Measurements from ENCODE around the gene SIRT5. TPM values are rescaled to one million over a fixed set of nuclear protein-coding genes. Genes with fewer than 3 reads are reported as not detected.

The SIRT5 gene
- total and polyA plus RNA-seq, 8 donors, result 9.0 to 18.2 (median 16.4) TPM

DNA sequence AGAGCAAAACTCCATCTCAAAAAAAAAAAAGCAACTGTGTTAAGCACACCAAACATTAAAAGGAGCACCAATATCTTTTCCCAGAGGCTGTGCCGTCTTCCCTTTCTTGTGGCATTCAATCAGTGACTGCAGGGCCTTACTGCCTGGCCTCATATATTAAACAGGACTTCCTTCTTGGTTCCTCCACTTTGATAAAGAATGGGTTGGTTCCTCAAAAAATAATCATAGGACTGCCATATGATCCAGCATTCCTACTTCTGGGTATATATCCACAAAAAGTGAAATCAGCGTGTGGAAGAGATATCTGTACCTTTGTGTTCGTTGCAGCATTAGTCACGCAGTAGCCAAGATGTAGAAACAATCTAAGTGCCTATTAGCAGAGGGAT lies 46.7 kb upstream of the SIRT5 start:
- no peaks in the 10 kb centered on the region for H3K36me3 ChIP-seq
- peaks cover 5 to 32% of the 10 kb centered on the region in 2 donors for H3K4me1 ChIP-seq
- intact Hi-C loops (cut with DNase I), result no loop called here
- H3K27me3 ChIP-seq, result no peaks in the 10 kb centered on the region
- no peak for DNase-seq
- H3K27ac ChIP-seq, result no peak overlapping the region
- peak; percentile 25 for ATAC-seq
- H3K4me3 ChIP-seq, result no peak overlapping the region
- TF ChIP-seq CTCF (IDR thresholded peaks at IDR 0.05), result no peak
- no peaks in the 10 kb centered on the region for H3K9me3 ChIP-seq

DNA sequence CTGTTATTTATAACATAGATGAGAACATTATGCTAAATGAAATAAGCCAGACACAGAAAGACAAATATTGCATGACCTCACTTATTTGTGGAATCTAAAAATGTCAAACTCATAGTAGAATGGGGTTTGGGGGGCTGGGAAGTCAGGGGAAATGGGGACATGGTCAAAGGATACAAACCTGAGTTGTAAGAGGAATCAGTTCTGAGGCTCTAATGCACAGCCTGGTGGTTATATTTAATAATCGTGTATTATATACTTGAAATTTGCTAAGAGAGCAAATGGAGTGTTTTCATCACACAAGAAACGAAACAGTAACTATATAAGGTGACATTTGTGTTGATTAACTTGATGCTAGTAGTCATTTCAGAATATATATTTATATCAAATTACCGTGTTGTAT lies 46.2 kb upstream of the SIRT5 start:
- no peak overlapping the region for H3K27ac ChIP-seq
- intact Hi-C loops (cut with DNase I), result no loop called here
- DNase-seq (no peak), ATAC-seq (no peak)
- H3K4me3 ChIP-seq, result no peak overlapping the region
- H3K36me3 ChIP-seq, result no peaks in the 10 kb centered on the region
- TF ChIP-seq CTCF (IDR thresholded peaks at IDR 0.05), result no peak
- no peaks in the 10 kb centered on the region for H3K9me3 ChIP-seq
- no peaks in the 10 kb centered on the region for H3K27me3 ChIP-seq
- peaks cover 5 to 26% of the 10 kb centered on the region in 2 donors for H3K4me1 ChIP-seq

- peaks cover 5 to 23% of the 10 kb centered on the region in 2 donors for H3K4me1 ChIP-seq
- no peak overlapping the region for H3K4me3 ChIP-seq
- no peaks in the 10 kb centered on the region for H3K9me3 ChIP-seq
- no peaks in the 10 kb centered on the region for H3K27me3 ChIP-seq
- DNase-seq (no peak), ATAC-seq (no peak)
- no peak for TF ChIP-seq CTCF (IDR thresholded peaks at IDR 0.05)
- no peak overlapping the region for H3K27ac ChIP-seq
- no peaks in the 10 kb centered on the region for H3K36me3 ChIP-seq
- intact Hi-C loops (cut with DNase I), result no loop called here
Measured at GRCh38 chr6:13528777-13529343, 45.5 kb upstream of the SIRT5 start.

GRCh38 chr6:13531956-13532355 lies 42.4 kb upstream of the SIRT5 start:
- no peak for TF ChIP-seq CTCF (IDR thresholded peaks at IDR 0.05)
- intact Hi-C loops (cut with DNase I), result no loop called here
- H3K4me1 ChIP-seq, result peaks cover 4 to 7% of the 10 kb centered on the region in 2 donors
- no peaks in the 10 kb centered on the region for H3K9me3 ChIP-seq
- ATAC-seq (no peak), DNase-seq (no peak)
- no peaks in the 10 kb centered on the region for H3K27me3 ChIP-seq
- H3K4me3 ChIP-seq, result no peak overlapping the region
- H3K36me3 ChIP-seq, result no peaks in the 10 kb centered on the region
- no peak overlapping the region for H3K27ac ChIP-seq

DNA sequence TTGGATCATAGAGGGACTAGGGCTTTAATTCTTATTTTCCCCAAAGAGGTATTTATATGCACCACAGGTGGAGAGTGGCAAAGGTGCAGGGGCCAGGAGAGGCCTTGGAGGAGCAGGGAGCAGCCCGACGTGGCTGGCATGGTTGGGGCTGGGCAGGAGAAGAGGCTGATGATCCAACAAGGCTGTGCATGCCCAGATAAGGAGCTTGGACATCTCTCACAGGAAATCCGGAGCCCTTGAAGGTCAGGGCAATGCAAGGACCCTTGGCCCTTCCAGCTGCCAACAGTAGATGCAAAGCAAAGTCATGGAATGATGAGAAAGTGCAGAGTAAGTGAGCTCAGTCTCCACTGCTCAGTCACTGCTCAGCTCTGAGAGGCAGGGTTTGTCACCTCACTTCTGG lies 39.9 kb upstream of the SIRT5 start:
- no peaks in the 10 kb centered on the region for H3K9me3 ChIP-seq
- TF ChIP-seq CTCF (IDR thresholded peaks at IDR 0.05), result no peak
- intact Hi-C loops (cut with DNase I), result no loop called here
- H3K36me3 ChIP-seq, result no peaks in the 10 kb centered on the region
- no peaks in the 10 kb centered on the region for H3K27me3 ChIP-seq
- no peak overlapping the region for H3K27ac ChIP-seq
- no peaks in the 10 kb centered on the region for H3K4me1 ChIP-seq
- no peak for ATAC-seq
- H3K4me3 ChIP-seq, result no peak overlapping the region
- DNase-seq, result no peak

Measured in left lung (tissue), 10 donors.